GM19467 (cell line): ENCODE measurements around the gene SPEN.
"Not testable (repeated sequence)": the region's sequence is repeated elsewhere in the genome, so short reads cannot be mapped to it uniquely, and the experiment has no call there.

Experiments
- ATAC-seq: cut with Tn5 transposase; IDR thresholded peaks from one replicate; pipeline ENCODE4 v1.9.1; 2021; ENCODE audit warnings: mild to moderate bottlenecking, moderate library complexity; ENCODE audit not compliant: unreplicated experiment

The SPEN gene

GRCh38 chr1:15896841-15897610, 49.5 kb downstream of the SPEN start:
- ATAC-seq = not testable (repeated sequence)

- ATAC-seq = no peak
Measured at GRCh38 chr1:15899266-15899665, 51.8 kb downstream of the SPEN start.

GRCh38 chr1:15900662-15901279, 53.3 kb downstream of the SPEN start:
- no peak for ATAC-seq

- no peak for ATAC-seq
Measured at GRCh38 chr1:15902882-15903281, 55.4 kb downstream of the SPEN start.

GRCh38 chr1:15908597-15908996, 61.1 kb downstream of the SPEN start:
- no peak for ATAC-seq

DNA sequence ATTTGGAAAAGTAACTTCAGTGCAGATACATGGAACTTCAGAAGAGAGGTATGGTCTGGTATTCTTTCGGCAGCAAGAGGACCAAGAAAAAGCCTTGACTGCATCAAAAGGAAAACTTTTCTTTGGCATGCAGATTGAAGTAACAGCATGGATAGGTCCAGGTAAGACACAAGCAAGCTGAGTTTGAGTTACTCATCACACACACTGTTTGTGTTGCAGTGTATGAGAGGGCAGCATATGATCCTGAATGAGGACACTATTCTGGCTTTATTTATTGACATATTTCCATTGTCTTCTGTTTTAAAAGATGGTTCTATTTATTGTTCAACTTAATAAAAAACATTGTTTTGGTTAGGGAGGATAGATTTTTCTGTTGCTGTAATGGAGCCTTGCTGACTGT, 63.6 kb downstream of the SPEN start:
- ATAC-seq = no peak

- ATAC-seq = no peak
Measured at GRCh38 chr1:15911927-15912326, 64.4 kb downstream of the SPEN start.

DNA sequence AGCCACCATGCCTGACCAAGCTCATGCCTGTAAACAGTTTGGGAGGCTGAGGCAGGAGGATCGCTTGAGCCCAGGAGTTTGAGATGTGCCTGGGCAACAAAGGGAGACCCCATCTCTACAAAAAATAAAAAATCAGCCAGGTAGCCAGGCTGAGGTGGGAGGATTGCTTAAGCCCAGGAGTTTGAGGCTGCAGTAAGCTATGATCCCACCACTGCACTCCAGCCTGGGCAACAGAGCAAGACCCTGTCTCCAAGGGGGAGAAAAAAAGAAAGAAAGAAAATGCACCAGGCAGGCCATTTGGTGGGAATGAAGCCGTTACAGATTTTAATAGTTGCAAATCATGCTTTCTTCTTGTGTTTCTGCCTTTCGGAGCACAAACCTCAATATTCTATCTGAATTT, 66.1 kb downstream of the SPEN start:
- not testable (repeated sequence) for ATAC-seq

- ATAC-seq = no peak
Measured at GRCh38 chr1:15915991-15916390, 68.5 kb downstream of the SPEN start.

DNA sequence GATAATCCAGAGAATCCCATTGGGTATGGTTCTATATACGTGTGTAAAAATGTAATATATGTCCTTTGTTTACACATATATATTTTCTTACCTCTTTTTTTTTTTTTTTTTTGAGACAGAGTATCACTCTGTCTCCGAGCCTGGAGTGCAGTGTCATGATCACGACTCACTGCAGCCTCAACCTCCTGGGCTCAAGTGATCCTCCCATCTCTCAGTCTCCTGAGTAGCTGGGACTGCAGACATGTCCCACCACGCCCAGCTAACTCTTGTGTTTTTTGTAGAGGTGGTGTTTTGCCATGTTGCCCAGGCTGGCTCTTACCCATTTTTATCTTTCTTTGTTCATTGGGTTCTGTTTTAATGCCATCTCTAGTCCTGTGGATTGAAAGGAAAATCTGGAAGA, 68.9 kb downstream of the SPEN start:
- ATAC-seq = no peak

DNA sequence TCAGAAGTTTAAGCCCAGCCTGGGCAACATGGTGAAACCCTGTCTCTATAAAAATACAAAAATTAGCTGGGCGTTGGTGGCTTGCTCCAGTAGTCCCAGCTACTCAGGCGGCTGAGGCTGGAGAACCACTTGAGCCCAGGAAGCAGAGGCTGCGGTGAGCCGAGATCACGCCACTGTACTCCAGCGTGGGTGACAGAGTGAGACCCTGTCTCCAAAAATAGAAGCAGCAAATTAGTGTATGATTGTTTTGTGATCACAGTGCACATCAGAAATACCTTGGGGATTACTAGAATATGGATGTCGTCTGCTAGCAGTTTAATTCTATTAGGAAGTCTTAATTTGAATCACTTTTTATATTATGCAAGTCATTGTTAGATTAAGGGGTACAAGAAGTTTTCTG, 69.4 kb downstream of the SPEN start:
- no peak for ATAC-seq

GRCh38 chr1:15918962-15919715, 71.6 kb downstream of the SPEN start:
- no peak for ATAC-seq

DNA sequence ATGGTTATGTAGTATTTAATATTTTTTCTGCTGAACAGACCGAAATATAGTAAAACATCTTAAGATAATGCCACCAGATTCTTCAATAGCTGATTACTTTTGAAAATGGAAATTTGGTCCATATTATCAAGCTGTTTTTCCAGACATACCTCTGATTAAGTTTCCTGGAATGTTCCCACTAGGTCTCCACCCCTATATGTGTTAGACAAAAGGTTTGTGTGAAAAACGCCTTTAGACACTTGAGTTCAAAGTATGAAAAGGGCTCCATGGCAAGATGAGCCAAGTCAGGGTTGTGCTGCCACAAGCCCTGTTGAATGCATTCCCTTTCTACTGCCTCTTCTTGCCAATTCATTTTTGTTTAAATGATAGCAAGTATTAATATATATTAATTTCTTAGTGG, 75.7 kb downstream of the SPEN start:
- no peak for ATAC-seq

GRCh38 chr1:15926448-15926847, 78.9 kb downstream of the SPEN start:
- ATAC-seq = not testable (repeated sequence)

GRCh38 chr1:15928971-15929965, 81.8 kb downstream of the SPEN start:
- no peak for ATAC-seq

DNA sequence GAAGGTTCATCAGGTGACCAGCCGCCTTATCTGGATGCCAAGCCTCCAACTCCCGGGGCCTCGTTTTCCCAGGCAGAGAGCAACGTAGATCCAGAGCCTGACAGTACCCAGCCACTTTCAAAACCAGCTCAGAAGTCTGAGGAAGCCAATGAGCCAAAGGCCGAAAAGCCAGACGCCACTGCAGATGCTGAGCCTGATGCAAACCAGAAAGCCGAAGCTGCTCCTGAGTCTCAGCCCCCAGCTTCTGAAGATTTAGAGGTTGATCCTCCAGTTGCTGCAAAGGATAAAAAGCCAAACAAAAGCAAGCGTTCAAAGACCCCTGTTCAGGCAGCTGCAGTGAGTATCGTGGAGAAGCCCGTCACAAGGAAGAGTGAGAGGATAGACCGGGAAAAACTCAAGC, 83.9 kb downstream of the SPEN start:
- ATAC-seq = no peak

- ATAC-seq = no peak
Measured at GRCh38 chr1:15931884-15932283, 84.4 kb downstream of the SPEN start.

DNA sequence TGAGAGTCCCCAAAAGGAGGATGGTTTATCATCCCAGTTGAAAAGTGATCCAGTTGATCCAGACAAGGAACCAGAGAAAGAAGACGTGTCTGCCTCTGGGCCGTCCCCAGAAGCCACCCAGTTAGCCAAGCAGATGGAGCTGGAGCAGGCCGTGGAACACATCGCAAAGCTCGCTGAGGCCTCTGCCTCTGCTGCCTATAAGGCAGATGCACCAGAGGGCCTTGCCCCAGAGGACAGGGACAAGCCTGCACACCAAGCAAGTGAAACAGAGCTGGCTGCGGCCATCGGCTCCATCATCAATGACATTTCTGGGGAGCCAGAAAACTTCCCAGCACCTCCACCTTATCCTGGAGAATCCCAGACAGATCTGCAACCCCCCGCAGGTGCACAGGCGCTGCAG, 85.1 kb downstream of the SPEN start:
- no peak for ATAC-seq

DNA sequence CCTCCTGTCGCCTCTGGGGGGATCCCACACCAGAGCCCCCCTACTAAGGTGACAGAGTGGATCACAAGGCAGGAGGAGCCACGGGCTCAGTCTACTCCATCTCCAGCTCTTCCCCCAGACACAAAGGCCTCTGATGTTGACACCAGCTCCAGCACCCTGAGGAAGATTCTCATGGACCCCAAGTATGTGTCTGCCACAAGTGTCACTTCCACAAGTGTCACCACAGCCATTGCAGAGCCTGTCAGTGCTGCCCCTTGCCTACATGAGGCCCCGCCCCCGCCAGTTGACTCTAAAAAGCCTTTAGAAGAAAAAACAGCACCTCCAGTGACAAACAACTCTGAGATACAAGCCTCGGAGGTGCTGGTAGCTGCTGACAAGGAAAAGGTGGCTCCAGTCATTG, 86.2 kb downstream of the SPEN start:
- no peak for ATAC-seq

- no peak for ATAC-seq
Measured at GRCh38 chr1:15934211-15935055, 86.9 kb downstream of the SPEN start.
